ENCODE results near the gene ABT1.
A peak's percentile ranks its signal among the peaks of the same experiment; 100 is the strongest.

Gene ABT1

DNA sequence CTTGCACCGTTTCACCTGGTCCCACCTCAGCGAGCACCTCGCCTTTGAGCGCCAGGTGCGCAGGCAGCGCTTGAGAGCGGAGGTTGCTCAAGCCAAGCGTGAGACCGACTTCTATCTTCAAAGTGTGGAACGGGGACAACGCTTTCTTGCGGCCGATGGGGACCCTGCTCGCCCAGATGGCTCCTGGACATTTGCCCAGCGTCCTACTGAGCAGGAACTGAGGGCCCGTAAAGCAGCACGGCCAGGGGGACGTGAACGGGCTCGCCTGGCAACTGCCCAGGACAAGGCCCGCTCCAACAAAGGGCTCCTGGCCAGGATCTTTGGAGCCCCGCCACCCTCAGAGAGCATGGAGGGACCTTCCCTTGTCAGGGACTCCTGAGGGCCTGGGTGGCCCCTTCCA, 1.5 kb downstream of the ABT1 start:
- no peak for TF ChIP-seq CTCF (conservative IDR thresholded peaks at IDR 0.05; ENCODE audit: low read length)
- H3K4me3 ChIP-seq (ENCODE audit: low read length), result peak overlapping the region; percentile 100
- no peak for DNase-seq (ENCODE audit: low read depth)

DNA sequence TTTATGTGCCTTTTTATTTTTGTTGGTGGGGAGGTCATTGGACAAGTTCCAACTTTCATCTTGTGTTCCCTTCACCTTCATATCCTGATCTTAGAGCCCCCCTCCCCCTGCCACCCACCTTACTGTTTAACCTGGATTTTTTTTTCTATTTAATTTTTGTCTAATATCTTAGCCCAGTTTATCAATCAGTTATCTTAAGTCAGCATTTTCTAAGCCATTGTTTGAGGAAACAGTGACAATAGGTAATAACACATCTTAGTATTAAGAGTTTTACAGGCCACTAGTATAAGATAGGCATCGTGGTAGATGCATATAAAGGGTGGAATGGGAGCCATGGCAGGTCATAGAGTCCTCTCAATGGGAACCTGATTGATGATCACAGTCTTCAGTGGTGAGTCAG, 2.4 kb downstream of the ABT1 start:
- DNase-seq (ENCODE audit: low read depth), result no peak
- H3K4me3 ChIP-seq (ENCODE audit: low read length), result no peak overlapping the region

DNA sequence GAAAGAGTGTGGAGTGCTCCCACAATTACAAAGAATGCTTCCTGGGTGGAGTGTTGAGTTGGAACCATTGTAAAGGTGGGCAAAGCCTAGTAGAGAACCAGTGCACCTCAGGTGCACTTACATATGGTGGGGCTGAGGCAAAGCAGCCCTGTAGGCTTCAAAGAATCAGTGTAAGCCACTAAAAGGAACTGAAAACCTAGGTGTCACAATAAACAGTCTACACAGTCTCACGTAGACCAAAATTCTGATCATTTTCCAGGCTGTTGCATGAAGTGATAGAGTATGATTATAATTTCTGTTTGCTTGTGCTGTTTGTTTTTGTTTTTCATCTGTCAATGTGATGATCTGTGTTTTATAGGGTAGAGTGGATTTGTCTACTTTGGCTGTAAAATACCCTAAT, 2.8 kb downstream of the ABT1 start:
- H3K4me3 ChIP-seq (ENCODE audit: low read length), result no peak overlapping the region
- no peak for DNase-seq (ENCODE audit: low read depth)
- no peak for TF ChIP-seq CTCF (conservative IDR thresholded peaks at IDR 0.05; ENCODE audit: low read length)

More for the DNA sequence above, 2.4 kb downstream of the ABT1 start:
- TF ChIP-seq CTCF (conservative IDR thresholded peaks at IDR 0.05; ENCODE audit: low read length), result no peak

GRCh38 chr6:26600759-26601158, 4.0 kb downstream of the ABT1 start:
- no peak overlapping the region for H3K4me3 ChIP-seq (ENCODE audit: low read length)
- DNase-seq (ENCODE audit: low read depth), result no peak
- TF ChIP-seq CTCF (conservative IDR thresholded peaks at IDR 0.05; ENCODE audit: low read length), result no peak

GRCh38 chr6:26602262-26602661, 5.5 kb downstream of the ABT1 start:
- no peak for TF ChIP-seq CTCF (conservative IDR thresholded peaks at IDR 0.05; ENCODE audit: low read length)
- H3K4me3 ChIP-seq (ENCODE audit: low read length), result no peak overlapping the region
- DNase-seq (ENCODE audit: low read depth), result no peak

DNA sequence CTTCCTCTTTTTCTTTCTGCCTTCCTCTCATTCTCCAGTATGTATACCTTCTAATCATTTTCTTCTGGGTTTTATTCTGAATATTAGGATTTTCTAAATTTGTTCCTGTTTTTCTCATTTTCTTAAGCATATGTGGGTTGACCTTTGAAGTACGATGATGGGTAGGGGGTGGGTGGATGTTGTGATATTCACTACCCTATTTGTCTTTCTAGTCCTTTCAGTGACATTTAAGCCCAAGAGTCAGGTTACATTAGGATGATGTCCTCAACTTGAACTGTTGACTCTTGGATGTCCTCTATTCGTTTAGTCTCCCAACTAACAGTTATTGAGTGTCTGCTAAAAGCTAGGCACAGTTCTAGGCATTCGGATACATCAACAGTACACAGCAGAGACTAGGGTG, 7.3 kb downstream of the ABT1 start:
- DNase-seq (ENCODE audit: low read depth), result no peak
- H3K4me3 ChIP-seq (ENCODE audit: low read length), result no peak overlapping the region
- TF ChIP-seq CTCF (conservative IDR thresholded peaks at IDR 0.05; ENCODE audit: low read length), result no peak

DNA sequence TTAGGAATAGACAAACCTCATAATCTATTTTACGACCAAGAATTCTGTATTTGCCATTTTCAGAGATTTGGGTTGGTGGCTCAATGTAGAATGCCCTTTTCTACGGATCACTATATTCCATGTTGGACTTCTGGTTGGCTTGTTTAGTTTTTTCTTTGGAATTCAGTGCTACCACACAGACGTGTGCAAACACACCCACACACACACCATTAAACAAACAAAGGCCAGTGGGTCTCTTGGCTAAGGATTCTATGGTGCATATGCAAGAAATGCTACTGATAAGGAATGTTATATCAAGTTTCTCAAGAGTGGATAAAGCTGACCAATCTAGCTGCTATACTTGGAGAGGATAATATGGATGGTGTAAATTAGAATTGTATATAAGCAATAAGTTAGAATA, 8.0 kb downstream of the ABT1 start:
- no peak for DNase-seq (ENCODE audit: low read depth)
- TF ChIP-seq CTCF (conservative IDR thresholded peaks at IDR 0.05; ENCODE audit: low read length), result no peak
- H3K4me3 ChIP-seq (ENCODE audit: low read length), result no peak overlapping the region
